GM21576 (cell line): ENCODE measurements around the gene NR2F1-AS1.

ENCODE experiments used
- ATAC-seq: cut with Tn5 transposase; IDR thresholded peaks from one replicate; pipeline ENCODE4 v1.9.1; 2021; ENCODE audit warnings: mild to moderate bottlenecking, moderate library complexity; ENCODE audit not compliant: unreplicated experiment

Gene NR2F1-AS1

GRCh38 chr5:93433422-93433821 lies 147.6 kb downstream of the NR2F1-AS1 start:
- ATAC-seq = no peak

GRCh38 chr5:93431250-93431649 lies 149.8 kb downstream of the NR2F1-AS1 start:
- ATAC-seq = no peak

DNA sequence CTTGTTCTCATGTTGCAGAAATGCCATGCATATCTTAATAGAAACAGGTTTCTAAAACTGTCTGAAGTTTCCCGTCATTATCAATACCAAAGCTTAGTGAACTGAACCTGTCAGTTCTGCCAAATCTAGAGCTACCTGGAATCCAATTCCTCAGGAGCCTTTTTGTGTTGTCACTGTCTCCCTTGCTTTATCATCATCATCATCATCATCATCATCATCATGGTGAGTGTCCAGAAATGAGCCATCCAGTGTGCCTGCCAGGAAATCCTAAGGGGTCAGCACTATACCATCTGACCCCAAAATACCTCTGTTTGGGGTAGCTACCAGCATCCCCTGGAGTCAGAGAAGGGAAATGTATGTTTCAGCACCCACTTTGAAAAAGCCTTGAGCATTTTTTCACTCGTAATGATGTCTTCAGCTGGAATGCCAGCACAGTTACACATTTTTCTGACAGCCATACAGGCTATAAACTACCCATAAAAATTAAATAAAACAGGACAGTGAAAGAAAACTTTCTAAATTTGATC lies 150.3 kb downstream of the NR2F1-AS1 start:
- no peak for ATAC-seq

- ATAC-seq = no peak
Measured at GRCh38 chr5:93430118-93430517, 150.9 kb downstream of the NR2F1-AS1 start.

DNA sequence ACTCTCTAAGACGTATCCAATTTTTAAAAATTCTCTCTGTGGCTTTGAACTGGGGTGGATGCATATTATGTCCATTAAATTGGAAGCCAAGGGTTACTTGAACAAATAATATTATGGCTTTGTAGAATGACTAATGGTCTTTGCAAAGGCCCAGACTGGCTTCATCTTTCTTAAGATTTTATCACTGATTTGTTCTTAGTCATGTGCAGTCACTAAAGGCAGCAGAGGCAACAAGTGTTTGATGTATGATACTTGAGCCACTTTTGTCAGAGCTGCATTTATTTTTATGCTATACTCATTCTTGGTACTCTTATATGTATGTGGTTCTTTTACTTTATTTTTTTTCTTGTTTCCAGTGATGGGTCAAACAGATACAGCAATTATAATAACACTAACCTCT lies 152.2 kb downstream of the NR2F1-AS1 start:
- no peak for ATAC-seq

GRCh38 chr5:93427316-93427715 lies 153.7 kb downstream of the NR2F1-AS1 start:
- ATAC-seq = no peak

- no peak for ATAC-seq
Measured at GRCh38 chr5:93425096-93425495, 155.9 kb downstream of the NR2F1-AS1 start.

GRCh38 chr5:93423300-93423699 lies 157.7 kb downstream of the NR2F1-AS1 start:
- no peak for ATAC-seq

DNA sequence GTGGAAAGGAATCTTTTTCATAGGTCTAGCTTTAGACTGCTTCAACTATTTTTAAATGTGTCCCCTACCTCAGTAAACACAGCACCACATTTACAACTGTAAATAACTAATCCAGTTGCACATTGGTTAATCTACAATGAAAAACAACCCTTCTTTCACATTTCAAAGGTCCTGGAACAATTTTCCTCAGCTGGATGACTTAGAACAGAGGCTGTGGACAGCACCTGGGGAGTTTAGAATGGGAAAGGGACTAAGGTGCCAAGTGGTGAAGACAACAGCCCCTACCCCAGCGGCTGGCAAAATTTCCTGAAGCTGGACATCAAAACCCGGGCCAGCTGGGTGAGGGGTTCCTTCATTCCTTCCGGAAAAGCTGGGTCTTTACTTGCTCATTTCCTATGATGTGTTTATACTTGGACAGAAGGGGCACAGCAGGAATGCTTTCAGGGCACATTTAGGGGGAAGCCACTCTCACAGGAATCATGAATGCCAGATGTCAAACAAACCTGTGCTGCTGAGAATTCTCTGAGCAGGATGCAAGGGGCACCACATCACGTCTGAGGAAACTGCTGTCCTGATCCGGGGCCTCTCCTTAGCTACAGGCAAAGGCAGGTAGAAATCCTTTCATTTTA lies 158.3 kb downstream of the NR2F1-AS1 start:
- no peak for ATAC-seq

DNA sequence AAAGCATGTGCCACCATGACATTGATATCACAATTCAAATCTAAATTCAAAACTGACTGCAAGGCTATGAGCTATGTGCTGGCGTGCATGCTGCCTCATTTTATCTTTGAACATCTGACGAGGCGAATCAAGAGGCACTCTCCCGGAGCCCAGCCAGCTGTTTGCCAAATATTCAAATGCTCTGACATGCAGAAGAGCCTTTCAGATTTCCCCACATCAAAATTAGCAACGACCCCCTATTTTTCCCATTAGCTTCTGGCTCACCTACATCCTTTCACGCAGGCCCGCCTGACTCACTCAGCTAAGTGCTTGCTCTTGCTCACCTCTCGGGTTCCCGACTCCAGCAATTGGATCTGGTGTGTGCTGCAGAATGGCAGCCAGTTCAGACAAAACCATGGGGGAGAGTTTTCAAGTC lies 159.0 kb downstream of the NR2F1-AS1 start:
- no peak for ATAC-seq

GRCh38 chr5:93421468-93421867 lies 159.6 kb downstream of the NR2F1-AS1 start:
- ATAC-seq = no peak

- no peak for ATAC-seq
Measured at GRCh38 chr5:93417490-93417889, 163.5 kb downstream of the NR2F1-AS1 start.

DNA sequence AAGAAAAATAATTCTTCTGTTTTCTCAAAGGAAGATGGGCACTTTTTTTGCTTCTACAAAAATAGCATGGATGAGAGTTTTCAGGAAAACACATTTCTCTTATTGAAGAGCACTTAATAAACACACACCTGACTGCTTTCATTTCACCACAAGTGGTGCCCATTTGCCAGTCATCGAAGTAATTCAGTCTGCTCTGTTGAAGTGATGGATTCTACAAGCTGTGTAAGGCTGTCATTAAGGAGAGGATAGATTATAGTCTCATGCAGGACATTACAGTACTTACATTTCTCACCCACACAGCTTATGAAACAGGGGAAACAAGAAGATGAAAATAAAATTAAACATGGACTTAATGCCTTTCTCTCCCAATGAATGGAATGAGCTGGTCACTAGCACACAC lies 165.2 kb downstream of the NR2F1-AS1 start:
- no peak for ATAC-seq

- ATAC-seq = no peak
Measured at GRCh38 chr5:93411716-93412115, 169.3 kb downstream of the NR2F1-AS1 start.

GRCh38 chr5:93409691-93410090 lies 171.3 kb downstream of the NR2F1-AS1 start:
- no peak for ATAC-seq

DNA sequence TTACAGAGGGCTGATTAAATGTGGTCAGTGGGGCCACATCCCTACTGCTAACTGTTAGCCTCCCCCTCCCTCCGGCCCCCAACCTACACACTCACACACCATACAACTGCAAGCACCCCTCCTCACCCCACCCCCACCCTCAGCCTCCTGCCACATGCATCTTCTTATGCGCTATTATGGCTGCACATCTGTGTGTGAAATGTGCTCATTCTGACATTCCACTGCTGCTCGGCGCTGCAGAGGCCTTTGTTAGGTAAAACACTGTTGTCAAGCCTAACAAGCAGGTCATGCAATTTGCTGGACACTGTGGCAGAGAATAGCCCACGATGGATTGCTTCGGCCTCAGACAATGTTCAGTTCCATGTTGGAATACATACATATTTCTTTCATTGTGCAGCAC lies 173.6 kb downstream of the NR2F1-AS1 start:
- ATAC-seq = no peak

DNA sequence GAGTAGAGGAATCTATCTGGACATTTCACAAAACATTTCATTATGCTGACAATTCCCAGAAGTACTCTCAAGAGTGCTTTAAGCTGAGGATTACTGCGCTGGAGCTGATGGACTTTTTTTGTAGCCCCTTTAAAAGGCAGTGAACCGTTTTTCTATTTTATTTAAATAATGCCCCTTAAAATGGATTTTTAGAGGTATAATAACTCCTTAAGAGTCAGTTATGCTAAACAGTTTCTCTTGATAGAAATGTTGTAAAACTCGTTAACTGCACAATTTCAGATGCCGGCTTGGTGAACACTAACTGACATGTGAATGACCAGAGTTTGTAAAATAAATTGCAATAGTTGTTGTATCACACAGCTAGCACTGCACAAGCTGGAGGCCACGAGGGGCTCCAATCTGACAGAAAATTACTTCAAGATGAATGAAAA lies 174.0 kb downstream of the NR2F1-AS1 start:
- ATAC-seq = no peak

DNA sequence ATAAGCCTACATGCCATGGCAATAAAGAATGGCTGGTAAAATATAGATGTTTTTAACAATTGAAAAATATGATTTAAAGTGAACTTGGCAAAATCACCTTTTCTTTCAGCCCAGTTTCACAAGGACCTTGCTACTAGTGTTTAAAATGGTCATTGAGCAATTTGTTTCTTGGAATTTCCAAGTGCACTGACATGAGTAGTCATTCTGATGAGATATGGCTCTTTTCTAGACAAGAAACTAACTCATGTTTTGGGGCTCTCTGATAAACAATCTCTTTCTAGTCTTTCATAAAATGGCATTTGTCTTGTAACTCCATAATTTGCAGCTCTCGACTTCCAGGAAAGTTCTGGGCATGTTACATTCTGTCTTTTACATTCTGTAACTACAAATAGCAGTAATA lies 176.8 kb downstream of the NR2F1-AS1 start:
- ATAC-seq = no peak

- no peak for ATAC-seq
Measured at GRCh38 chr5:93403141-93403928, 177.7 kb downstream of the NR2F1-AS1 start.

- ATAC-seq = no peak
Measured at GRCh38 chr5:93402451-93402850, 178.6 kb downstream of the NR2F1-AS1 start.

- no peak for ATAC-seq
Measured at GRCh38 chr5:93401634-93402213, 179.3 kb downstream of the NR2F1-AS1 start.

- no peak for ATAC-seq
Measured at GRCh38 chr5:93399675-93400074, 181.3 kb downstream of the NR2F1-AS1 start.
